ENCODE measurements around the gene CADM4. TPM values are rescaled to one million over a fixed set of nuclear protein-coding genes. Genes with fewer than 3 reads are reported as not detected.

The CADM4 gene
- total and polyA plus RNA-seq, 2 of the 8 experiments (the other 6 are each of a cell fraction or from before 2014, with no cell fraction given): 13.5 to 25.0 TPM

DNA sequence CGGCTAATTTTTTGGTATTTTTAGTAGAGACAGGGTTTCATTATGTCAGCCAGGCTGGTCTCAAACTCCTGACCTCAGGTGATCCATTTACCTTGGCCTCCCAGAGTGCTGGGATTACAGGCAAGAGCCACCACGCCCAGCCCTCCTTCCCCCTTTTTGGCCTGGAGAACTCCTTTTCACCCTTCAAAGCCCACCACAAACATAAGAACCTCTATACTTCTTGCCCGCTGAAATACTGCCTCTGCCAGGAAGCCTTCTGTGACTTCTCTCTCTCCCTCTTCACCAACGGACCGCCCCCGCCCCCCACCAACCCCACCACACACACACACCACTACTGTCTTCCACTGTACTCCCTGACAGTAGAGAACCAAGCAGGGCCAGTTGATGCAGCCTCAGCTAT is 22.7 kb downstream of the CADM4 start (continued):
- TF ChIP-seq, protein P1, sequence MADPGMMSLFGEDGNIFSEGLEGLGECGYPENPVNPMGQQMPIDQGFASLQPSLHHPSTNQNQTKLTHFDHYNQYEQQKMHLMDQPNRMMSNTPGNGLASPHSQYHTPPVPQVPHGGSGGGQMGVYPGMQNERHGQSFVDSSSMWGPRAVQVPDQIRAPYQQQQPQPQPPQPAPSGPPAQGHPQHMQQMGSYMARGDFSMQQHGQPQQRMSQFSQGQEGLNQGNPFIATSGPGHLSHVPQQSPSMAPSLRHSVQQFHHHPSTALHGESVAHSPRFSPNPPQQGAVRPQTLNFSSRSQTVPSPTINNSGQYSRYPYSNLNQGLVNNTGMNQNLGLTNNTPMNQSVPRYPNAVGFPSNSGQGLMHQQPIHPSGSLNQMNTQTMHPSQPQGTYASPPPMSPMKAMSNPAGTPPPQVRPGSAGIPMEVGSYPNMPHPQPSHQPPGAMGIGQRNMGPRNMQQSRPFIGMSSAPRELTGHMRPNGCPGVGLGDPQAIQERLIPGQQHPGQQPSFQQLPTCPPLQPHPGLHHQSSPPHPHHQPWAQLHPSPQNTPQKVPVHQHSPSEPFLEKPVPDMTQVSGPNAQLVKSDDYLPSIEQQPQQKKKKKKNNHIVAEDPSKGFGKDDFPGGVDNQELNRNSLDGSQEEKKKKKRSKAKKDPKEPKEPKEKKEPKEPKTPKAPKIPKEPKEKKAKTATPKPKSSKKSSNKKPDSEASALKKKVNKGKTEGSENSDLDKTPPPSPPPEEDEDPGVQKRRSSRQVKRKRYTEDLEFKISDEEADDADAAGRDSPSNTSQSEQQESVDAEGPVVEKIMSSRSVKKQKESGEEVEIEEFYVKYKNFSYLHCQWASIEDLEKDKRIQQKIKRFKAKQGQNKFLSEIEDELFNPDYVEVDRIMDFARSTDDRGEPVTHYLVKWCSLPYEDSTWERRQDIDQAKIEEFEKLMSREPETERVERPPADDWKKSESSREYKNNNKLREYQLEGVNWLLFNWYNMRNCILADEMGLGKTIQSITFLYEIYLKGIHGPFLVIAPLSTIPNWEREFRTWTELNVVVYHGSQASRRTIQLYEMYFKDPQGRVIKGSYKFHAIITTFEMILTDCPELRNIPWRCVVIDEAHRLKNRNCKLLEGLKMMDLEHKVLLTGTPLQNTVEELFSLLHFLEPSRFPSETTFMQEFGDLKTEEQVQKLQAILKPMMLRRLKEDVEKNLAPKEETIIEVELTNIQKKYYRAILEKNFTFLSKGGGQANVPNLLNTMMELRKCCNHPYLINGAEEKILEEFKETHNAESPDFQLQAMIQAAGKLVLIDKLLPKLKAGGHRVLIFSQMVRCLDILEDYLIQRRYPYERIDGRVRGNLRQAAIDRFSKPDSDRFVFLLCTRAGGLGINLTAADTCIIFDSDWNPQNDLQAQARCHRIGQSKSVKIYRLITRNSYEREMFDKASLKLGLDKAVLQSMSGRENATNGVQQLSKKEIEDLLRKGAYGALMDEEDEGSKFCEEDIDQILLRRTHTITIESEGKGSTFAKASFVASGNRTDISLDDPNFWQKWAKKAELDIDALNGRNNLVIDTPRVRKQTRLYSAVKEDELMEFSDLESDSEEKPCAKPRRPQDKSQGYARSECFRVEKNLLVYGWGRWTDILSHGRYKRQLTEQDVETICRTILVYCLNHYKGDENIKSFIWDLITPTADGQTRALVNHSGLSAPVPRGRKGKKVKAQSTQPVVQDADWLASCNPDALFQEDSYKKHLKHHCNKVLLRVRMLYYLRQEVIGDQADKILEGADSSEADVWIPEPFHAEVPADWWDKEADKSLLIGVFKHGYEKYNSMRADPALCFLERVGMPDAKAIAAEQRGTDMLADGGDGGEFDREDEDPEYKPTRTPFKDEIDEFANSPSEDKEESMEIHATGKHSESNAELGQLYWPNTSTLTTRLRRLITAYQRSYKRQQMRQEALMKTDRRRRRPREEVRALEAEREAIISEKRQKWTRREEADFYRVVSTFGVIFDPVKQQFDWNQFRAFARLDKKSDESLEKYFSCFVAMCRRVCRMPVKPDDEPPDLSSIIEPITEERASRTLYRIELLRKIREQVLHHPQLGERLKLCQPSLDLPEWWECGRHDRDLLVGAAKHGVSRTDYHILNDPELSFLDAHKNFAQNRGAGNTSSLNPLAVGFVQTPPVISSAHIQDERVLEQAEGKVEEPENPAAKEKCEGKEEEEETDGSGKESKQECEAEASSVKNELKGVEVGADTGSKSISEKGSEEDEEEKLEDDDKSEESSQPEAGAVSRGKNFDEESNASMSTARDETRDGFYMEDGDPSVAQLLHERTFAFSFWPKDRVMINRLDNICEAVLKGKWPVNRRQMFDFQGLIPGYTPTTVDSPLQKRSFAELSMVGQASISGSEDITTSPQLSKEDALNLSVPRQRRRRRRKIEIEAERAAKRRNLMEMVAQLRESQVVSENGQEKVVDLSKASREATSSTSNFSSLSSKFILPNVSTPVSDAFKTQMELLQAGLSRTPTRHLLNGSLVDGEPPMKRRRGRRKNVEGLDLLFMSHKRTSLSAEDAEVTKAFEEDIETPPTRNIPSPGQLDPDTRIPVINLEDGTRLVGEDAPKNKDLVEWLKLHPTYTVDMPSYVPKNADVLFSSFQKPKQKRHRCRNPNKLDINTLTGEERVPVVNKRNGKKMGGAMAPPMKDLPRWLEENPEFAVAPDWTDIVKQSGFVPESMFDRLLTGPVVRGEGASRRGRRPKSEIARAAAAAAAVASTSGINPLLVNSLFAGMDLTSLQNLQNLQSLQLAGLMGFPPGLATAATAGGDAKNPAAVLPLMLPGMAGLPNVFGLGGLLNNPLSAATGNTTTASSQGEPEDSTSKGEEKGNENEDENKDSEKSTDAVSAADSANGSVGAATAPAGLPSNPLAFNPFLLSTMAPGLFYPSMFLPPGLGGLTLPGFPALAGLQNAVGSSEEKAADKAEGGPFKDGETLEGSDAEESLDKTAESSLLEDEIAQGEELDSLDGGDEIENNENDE (IDR thresholded peaks at IDR 0.05; ENCODE audit: insufficient replicate concordance, low read length): no peak
- TF ChIP-seq FOSL1 (IDR thresholded peaks at IDR 0.05; ENCODE audit: insufficient read depth, low read depth, low read length) (no peak), SIX5 (IDR thresholded peaks at IDR 0.05; ENCODE audit: low read depth, low read length) (no peak), MAFK (IDR thresholded peaks at IDR 0.05; ENCODE audit: low read depth, low read length) (no peak), TBP (IDR thresholded peaks at IDR 0.05; ENCODE audit: low read depth, low read length) (no peak), HDAC2 (IDR thresholded peaks at IDR 0.05; ENCODE audit: borderline replicate concordance in 1 of 2, low read depth in 2 of 2, low read length in 2 of 2) (no peak), GTF2F1 (IDR thresholded peaks at IDR 0.05; ENCODE audit: borderline replicate concordance, low read depth, low read length) (no peak), BACH1 (IDR thresholded peaks at IDR 0.05; ENCODE audit: low read length) (no peak), EZH2 (IDR thresholded peaks at IDR 0.05; ENCODE audit: low read depth, low read length, severe bottlenecking) (no peak), TEAD4 (IDR thresholded peaks at IDR 0.05; ENCODE audit: low read depth, low read length) (no peak), KDM1A (IDR thresholded peaks at IDR 0.05; ENCODE audit: borderline replicate concordance, low read length) (no peak)
